GM23338 (cell line): ENCODE data around the gene NUDC. TPM values are rescaled to one million over a fixed set of nuclear protein-coding genes. Genes with fewer than 3 reads are reported as not detected.
"Not testable (repeated sequence)": the region's sequence is repeated elsewhere in the genome, so short reads cannot be mapped to it uniquely, and the experiment has no call there.

Source experiments
- ATAC-seq: fragments of 200-7000 bp; cut with Tn5 transposase; 3 replicates; pipeline ENCODE4 v1.9.1; 2020
- DNase-seq: peaks from one replicate; pipeline ENCODE4 v3.0.0-alpha.2; 2015; ENCODE audit warnings: low spot score
- H2AFZ ChIP-seq: fragments of 200-600 bp; sonication (generic); 2 replicates; pipeline ENCODE4 v1.8.0; 2016; ENCODE audit warnings: antibody characterized with exemption, mild to moderate bottlenecking, moderate library complexity
- H3F3A ChIP-seq: fragments of 200-600 bp; sonication (generic); replicated peaks from 2 replicates; pipeline ENCODE4 v1.8.0; 2017; ENCODE audit warnings: antibody characterized with exemption, mixed run types, low read depth
- H3K27ac ChIP-seq: fragments of 200-600 bp; sonication (generic); 2 replicates; pipeline ENCODE4 v1.6.1; 2016; ENCODE audit warnings: low read depth
- H3K27me3 ChIP-seq: fragments of 200-600 bp; sonication (generic); 2 replicates; pipeline ENCODE4 v1.8.0; 2016; ENCODE audit warnings: mild to moderate bottlenecking, mixed run types, moderate library complexity; ENCODE audit not compliant: insufficient read depth
- H3K36me3 ChIP-seq: fragments of 200-600 bp; sonication (generic); 2 replicates; pipeline ENCODE4 v1.8.0; 2016; ENCODE audit warnings: mild to moderate bottlenecking; ENCODE audit not compliant: insufficient read depth
- H3K4me1 ChIP-seq: fragments of 200-600 bp; sonication (generic); 2 replicates; pipeline ENCODE4 v1.8.0; 2016; ENCODE audit warnings: mild to moderate bottlenecking, moderate library complexity; ENCODE audit not compliant: insufficient read depth
- H3K4me2 ChIP-seq: fragments of 200-600 bp; sonication (generic); 2 replicates; pipeline ENCODE4 v1.7.1; 2017; ENCODE audit warnings: mixed run types
- H3K4me3 ChIP-seq: fragments of 200-600 bp; sonication (generic); 2 replicates; pipeline ENCODE4 v1.6.1; 2016; ENCODE audit warnings: mixed run types
- H3K79me2 ChIP-seq: fragments of 200-600 bp; sonication (generic); replicated peaks from 2 replicates; pipeline ENCODE4 v1.8.0; 2017; ENCODE audit warnings: mild to moderate bottlenecking; ENCODE audit not compliant: insufficient read depth
- H3K9me2 ChIP-seq: fragments of 200-600 bp; sonication (generic); 2 replicates; pipeline ENCODE4 v1.8.0; 2017; ENCODE audit not compliant: insufficient read depth
- H4K20me1 ChIP-seq: fragments of 200-600 bp; sonication (generic); replicated peaks from 2 replicates; pipeline ENCODE4 v1.8.0; 2017; ENCODE audit warnings: mild to moderate bottlenecking; ENCODE audit not compliant: insufficient read depth
- H3K27ac Mint-ChIP-seq: 2 replicates; pipeline ENCODE4 v1.8.0; 2020; ENCODE audit warnings: inconsistent platforms, mild to moderate bottlenecking, moderate library complexity, mixed read lengths
- H3K27me3 Mint-ChIP-seq: 3 replicates; pipeline ENCODE4 v1.8.0; 2022; ENCODE audit warnings: low read depth, mild to moderate bottlenecking, moderate library complexity, mixed read lengths, inconsistent platforms; ENCODE audit not compliant: insufficient read depth, poor library complexity
- H3K36me3 Mint-ChIP-seq: 3 replicates; pipeline ENCODE4 v1.8.0; 2021; ENCODE audit warnings: low read depth, mild to moderate bottlenecking, inconsistent platforms, moderate library complexity, mixed read lengths
- H3K4me1 Mint-ChIP-seq: 3 replicates; pipeline ENCODE4 v1.8.0; 2020; ENCODE audit warnings: mild to moderate bottlenecking, inconsistent platforms, mixed read lengths
- H3K4me3 Mint-ChIP-seq: 3 replicates; pipeline ENCODE4 v1.8.0; 2021; ENCODE audit warnings: moderate library complexity, mild to moderate bottlenecking, inconsistent platforms, mixed read lengths
- H3K9me3 Mint-ChIP-seq: 3 replicates; pipeline ENCODE4 v1.8.0; 2020; ENCODE audit warnings: moderate library complexity, mild to moderate bottlenecking, inconsistent platforms, mixed read lengths
- CREB1 ChIP-seq: fragments of 250-450 bp; sonication (Bioruptor Pico); IDR thresholded peaks from 2 replicates; pipeline ENCODE4 v1.5.0; 2020; ENCODE audit warnings: low read depth, mild to moderate bottlenecking, moderate library complexity
- EZH2 ChIP-seq: fragments of 200-600 bp; sonication (generic); IDR thresholded peaks from one replicate; pipeline ENCODE4 v1.8.0; 2017; ENCODE audit warnings: antibody characterized with exemption, mild to moderate bottlenecking, low read depth; ENCODE audit not compliant: unreplicated experiment
- JUNB ChIP-seq: IDR thresholded peaks from one replicate; pipeline ENCODE4 v1.6.1; 2016; ENCODE audit warnings: antibody characterized with exemption; ENCODE audit not compliant: unreplicated experiment
- POLR2AphosphoS5 ChIP-seq: IDR thresholded peaks from 2 replicates; pipeline ENCODE4 v1.6.1; 2016; ENCODE audit warnings: antibody characterized with exemption, low read depth
- ZNF114 ChIP-seq: fragments of 250-450 bp; sonication (Bioruptor Pico); IDR thresholded peaks from 2 replicates; pipeline ENCODE4 v1.5.0; 2020; ENCODE audit warnings: mild to moderate bottlenecking, moderate library complexity
- polyA plus RNA-seq: library from polyadenylated mRNA; unstranded; fragments of >200 nt; fragmentation: Nextera tagmentation; extraction: Ambion mirVana; gene quantifications from 2 replicates; pipeline ENCODE4 v1.2.1, GENCODE V29; 2016
- total RNA-seq: library from RNA; depleted of rRNA; stranded (reverse); fragments of >200 nt; shearing (Covaris generic); gene quantifications from 2 replicates; pipeline ENCODE4 v1.2.3, GENCODE V29; 2014
- TF ChIP-seq, protein P1 (sequence below): IDR thresholded peaks from one replicate; pipeline ENCODE4 v1.6.1; 2018; ENCODE audit warnings: antibody characterized with exemption; ENCODE audit not compliant: unreplicated experiment
- TF ChIP-seq, protein P2 (sequence below): IDR thresholded peaks from 2 replicates; pipeline ENCODE4 v1.6.1; 2016; ENCODE audit warnings: antibody characterized with exemption

Gene NUDC
- total and polyA plus RNA-seq, 2 experiments from 2014 or later: 96.2 to 224 TPM

DNA sequence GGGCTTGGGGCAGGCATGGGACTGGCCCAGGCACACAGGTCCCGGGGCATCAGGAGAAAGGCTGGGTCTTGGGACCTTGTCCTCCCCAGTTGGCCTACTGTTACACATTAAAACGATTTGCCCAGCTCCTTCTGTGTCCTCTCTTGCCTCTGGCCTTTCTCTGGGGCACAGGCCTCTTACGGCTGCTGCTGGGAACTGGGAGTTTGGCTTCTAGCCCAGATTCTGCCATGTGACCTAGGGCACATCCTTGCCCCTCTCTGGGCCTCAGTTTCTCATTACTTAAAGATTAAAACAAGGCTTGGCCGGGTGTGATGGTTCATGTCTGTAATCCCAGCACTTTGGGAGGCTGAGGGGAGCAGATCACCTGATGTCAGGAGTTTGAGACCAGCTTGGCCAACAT is 24.7 kb downstream of the NUDC start (continued):
- TF ChIP-seq, protein P1, sequence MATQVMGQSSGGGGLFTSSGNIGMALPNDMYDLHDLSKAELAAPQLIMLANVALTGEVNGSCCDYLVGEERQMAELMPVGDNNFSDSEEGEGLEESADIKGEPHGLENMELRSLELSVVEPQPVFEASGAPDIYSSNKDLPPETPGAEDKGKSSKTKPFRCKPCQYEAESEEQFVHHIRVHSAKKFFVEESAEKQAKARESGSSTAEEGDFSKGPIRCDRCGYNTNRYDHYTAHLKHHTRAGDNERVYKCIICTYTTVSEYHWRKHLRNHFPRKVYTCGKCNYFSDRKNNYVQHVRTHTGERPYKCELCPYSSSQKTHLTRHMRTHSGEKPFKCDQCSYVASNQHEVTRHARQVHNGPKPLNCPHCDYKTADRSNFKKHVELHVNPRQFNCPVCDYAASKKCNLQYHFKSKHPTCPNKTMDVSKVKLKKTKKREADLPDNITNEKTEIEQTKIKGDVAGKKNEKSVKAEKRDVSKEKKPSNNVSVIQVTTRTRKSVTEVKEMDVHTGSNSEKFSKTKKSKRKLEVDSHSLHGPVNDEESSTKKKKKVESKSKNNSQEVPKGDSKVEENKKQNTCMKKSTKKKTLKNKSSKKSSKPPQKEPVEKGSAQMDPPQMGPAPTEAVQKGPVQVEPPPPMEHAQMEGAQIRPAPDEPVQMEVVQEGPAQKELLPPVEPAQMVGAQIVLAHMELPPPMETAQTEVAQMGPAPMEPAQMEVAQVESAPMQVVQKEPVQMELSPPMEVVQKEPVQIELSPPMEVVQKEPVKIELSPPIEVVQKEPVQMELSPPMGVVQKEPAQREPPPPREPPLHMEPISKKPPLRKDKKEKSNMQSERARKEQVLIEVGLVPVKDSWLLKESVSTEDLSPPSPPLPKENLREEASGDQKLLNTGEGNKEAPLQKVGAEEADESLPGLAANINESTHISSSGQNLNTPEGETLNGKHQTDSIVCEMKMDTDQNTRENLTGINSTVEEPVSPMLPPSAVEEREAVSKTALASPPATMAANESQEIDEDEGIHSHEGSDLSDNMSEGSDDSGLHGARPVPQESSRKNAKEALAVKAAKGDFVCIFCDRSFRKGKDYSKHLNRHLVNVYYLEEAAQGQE: no peak

DNA sequence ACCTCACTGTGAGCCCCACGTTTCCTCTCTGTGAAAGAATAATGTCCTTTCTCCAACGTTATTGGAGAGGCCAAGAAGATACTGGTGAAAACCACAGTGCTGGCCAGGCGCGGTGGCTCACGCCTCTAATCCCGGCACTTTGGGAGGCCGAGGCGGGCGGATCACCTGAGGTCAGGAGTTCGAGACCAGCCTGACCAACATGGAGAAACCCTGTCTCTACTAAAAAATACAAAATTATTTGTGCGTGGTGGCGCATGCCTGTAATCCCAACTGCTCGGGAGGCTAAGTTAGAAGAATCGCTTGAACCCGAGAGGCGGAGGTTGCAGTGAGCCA is 27.1 kb downstream of the NUDC start:
- not testable (repeated sequence) for H3K27me3 ChIP-seq, ATAC-seq, H3K9me2 ChIP-seq, H3K9me3 Mint-ChIP-seq, H3K4me3 Mint-ChIP-seq, H3K27ac Mint-ChIP-seq, H3K4me1 Mint-ChIP-seq, DNase-seq, H3K4me2 ChIP-seq, H3K79me2 ChIP-seq, H4K20me1 ChIP-seq, H2AFZ ChIP-seq, H3K4me3 ChIP-seq, H3K4me1 ChIP-seq
- peaks cover 21% of the 10 kb centered on the region for H3F3A ChIP-seq
- H3K36me3 ChIP-seq: peaks cover 11% of the 10 kb centered on the region
- H3K27ac ChIP-seq: 0 out of 2 replicates have a peak overlapping the region, but pooled peaks have one; percentile 32
- peaks cover 10% of the 10 kb centered on the region for H3K27me3 Mint-ChIP-seq
- H3K36me3 Mint-ChIP-seq: peaks cover 58% of the 10 kb centered on the region

DNA sequence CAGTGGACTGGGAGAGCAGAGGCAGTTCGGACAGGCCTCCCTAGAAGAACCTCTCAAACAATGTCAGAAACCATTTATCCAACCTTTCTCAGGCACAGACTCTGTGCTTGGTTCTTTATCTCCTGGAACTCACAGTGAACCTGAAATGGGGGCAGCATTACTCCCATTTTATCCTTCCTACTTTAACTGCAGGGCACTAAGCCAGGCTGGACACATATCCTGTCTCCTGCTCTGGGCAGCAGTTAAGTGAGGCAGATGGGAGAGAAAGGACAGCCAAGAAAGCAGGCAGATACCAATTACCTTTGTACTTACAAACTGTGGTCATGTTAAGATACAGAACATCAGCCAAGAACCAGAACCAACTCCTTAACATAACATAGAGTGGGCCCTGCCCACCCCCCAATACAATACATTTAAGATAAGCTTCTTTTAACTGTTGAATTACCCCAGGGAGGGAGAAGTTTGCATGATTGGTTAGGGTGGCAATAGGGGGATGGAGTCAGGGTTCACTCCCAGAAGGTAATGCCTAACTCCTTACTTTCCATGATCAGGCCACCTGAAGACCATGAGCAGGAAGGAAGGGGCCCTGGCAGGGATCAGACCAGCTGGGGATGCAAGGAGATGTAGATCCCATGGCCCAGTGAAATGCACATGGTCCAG is 27.9 kb downstream of the NUDC start:
- peak overlapping the region; percentile 10; the same call in 1 of the 2 replicates for H3K27ac Mint-ChIP-seq
- no peaks in the 10 kb centered on the region for H3K4me1 ChIP-seq
- no peak overlapping the region for H3K4me2 ChIP-seq
- peaks cover 10% of the 10 kb centered on the region for H3K36me3 ChIP-seq
- H3K36me3 Mint-ChIP-seq: peaks cover 56% of the 10 kb centered on the region
- H3K27me3 Mint-ChIP-seq: peaks cover 10% of the 10 kb centered on the region
- no peaks in the 10 kb centered on the region for H3K27me3 ChIP-seq
- no peaks in the 10 kb centered on the region for H3K4me1 Mint-ChIP-seq
- H4K20me1 ChIP-seq: peaks cover 5% of the 10 kb centered on the region; the same call in 1 of the 2 replicates
- H2AFZ ChIP-seq: no peak overlapping the region
- no peak overlapping the region for H3K4me3 ChIP-seq
- TF ChIP-seq POLR2AphosphoS5 (0 out of 2 replicates have a peak, but pooled peaks have one; percentile 15), JUNB (no peak)
- H3K79me2 ChIP-seq: no peaks in the 10 kb centered on the region
- H3K9me2 ChIP-seq: no peaks in the 10 kb centered on the region
- no peaks in the 10 kb centered on the region for H3K9me3 Mint-ChIP-seq
- DNase-seq (no peak), ATAC-seq (no peak)
- H3F3A ChIP-seq: peaks cover 18% of the 10 kb centered on the region
- H3K27ac ChIP-seq: peak overlapping the region; percentile 59; the same call in 1 of the 2 replicates
- no peak overlapping the region for H3K4me3 Mint-ChIP-seq

DNA sequence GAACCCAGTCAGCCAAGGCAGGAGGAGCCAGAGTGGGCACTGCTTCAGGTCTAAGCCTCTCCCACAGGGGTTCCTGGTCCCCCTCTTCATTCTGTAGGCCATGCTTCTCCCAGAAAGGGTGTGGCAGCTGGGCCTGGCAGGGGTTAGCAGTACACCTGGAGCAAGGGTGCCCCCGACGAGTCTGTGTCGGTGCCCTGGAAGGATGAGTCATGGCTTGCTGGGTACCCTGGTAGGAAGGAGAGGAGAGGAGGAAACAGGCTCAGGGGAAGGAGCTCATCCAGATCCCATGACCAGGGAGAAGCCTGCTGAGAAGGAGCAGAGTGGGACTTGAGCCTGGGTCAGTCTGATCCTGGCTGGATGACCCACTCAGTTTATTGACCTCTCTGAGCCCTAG is 28.4 kb downstream of the NUDC start:
- DNase-seq (no peak), ATAC-seq (no peak)
- Histone ChIP-seq H3K9me2 (no peaks in the 10 kb centered on the region), H3K36me3 (peaks cover 10% of the 10 kb centered on the region; the same call in 1 of the 2 replicates), H3K4me3 (no peak overlapping the region), H3K79me2 (no peaks in the 10 kb centered on the region), H3F3A (peaks cover 17% of the 10 kb centered on the region), H3K4me2 (no peak overlapping the region), H3K4me1 (no peaks in the 10 kb centered on the region), H2AFZ (no peak overlapping the region), H3K27ac (no peak overlapping the region), H4K20me1 (peaks cover 5% of the 10 kb centered on the region; the same call in 1 of the 2 replicates), H3K27me3 (no peaks in the 10 kb centered on the region)
- peaks cover 10% of the 10 kb centered on the region for H3K27me3 Mint-ChIP-seq
- peaks cover 50% of the 10 kb centered on the region for H3K36me3 Mint-ChIP-seq
- no peak overlapping the region for H3K27ac Mint-ChIP-seq
- no peak overlapping the region for H3K4me3 Mint-ChIP-seq
- H3K4me1 Mint-ChIP-seq: no peaks in the 10 kb centered on the region
- no peaks in the 10 kb centered on the region for H3K9me3 Mint-ChIP-seq
- TF ChIP-seq EZH2 (no peak), CREB1 (CRISPR knock-in tag) (no peak), ZNF114 (no peak)
- TF ChIP-seq, protein P2, sequence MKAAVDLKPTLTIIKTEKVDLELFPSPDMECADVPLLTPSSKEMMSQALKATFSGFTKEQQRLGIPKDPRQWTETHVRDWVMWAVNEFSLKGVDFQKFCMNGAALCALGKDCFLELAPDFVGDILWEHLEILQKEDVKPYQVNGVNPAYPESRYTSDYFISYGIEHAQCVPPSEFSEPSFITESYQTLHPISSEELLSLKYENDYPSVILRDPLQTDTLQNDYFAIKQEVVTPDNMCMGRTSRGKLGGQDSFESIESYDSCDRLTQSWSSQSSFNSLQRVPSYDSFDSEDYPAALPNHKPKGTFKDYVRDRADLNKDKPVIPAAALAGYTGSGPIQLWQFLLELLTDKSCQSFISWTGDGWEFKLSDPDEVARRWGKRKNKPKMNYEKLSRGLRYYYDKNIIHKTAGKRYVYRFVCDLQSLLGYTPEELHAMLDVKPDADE: no peak
